HEK293 (cell line): ENCODE results near the gene CDK9.

ENCODE experiments used
- CTCF ChIA-PET: fragments of 350-600 bp; formaldehyde crosslinking; extraction: SDS; loops from one replicate; lab custom pipeline; 2021; ENCODE audit warnings: antibody characterized with exemption; lab: Yijun Ruan, JAX
- POLR2A ChIA-PET: fragments of 300-600 bp; formaldehyde crosslinking; extraction: SDS; loops from one replicate; lab custom pipeline; 2020; ENCODE audit warnings: antibody characterized with exemption, inconsistent platforms; lab: Yijun Ruan, JAX
- H3K27ac ChIP-seq: fragments of 200-500 bp; sonication (Bioruptor generic); 2 replicates; pipeline ENCODE4 v1.5.1; 2014; ENCODE audit warnings: low read depth, low read length, control low read depth, inconsistent platforms; ENCODE audit errors: extremely low read depth
- H3K36me3 ChIP-seq, 2 experiments: fragments of 200-500 bp in 1 of 2; sonication (Bioruptor generic) in 1 of 2; 1 replicate in 1 of 2; 2 replicates in 1 of 2; pipeline ENCODE4 v1.5.1; 2014 to 2017; ENCODE audit warnings: inconsistent platforms in 2 of 2, low read length in 2 of 2; ENCODE audit not compliant: control insufficient read depth in 2 of 2, insufficient read depth in 1 of 2
- H3K4me1 ChIP-seq: fragments of 200-500 bp; sonication (Bioruptor generic); 2 replicates; pipeline ENCODE4 v1.5.1; 2014; ENCODE audit warnings: mild to moderate bottlenecking, low read length, inconsistent platforms; ENCODE audit not compliant: control insufficient read depth, insufficient read depth
- H3K4me3 ChIP-seq: 2 replicates; pipeline ENCODE4 v1.5.1; 2011; ENCODE audit warnings: low read depth, mild to moderate bottlenecking, control low read depth, low read length, moderate library complexity
- H3K9me3 ChIP-seq: fragments of 200-500 bp; sonication (Bioruptor generic); 2 replicates; pipeline ENCODE4 v1.5.1; 2014; ENCODE audit warnings: low read depth, low read length, inconsistent platforms; ENCODE audit not compliant: control insufficient read depth, insufficient read depth
- GLI4 ChIP-seq: fragments of 450-650 bp; formaldehyde crosslinking; IDR thresholded peaks from 2 replicates; pipeline ENCODE4 v1.5.1; 2016; ENCODE audit warnings: missing biosample characterization, missing genetic modification characterization
- OSR2 ChIP-seq: fragments of 450-650 bp; formaldehyde crosslinking; IDR thresholded peaks from 2 replicates; pipeline ENCODE4 v1.5.1; 2016; ENCODE audit warnings: missing biosample characterization, missing genetic modification characterization
- PATZ1 ChIP-seq: fragments of 450-650 bp; formaldehyde crosslinking; IDR thresholded peaks from 2 replicates; pipeline ENCODE4 v1.5.1; 2016; ENCODE audit warnings: missing biosample characterization, missing genetic modification characterization
- PRDM1 ChIP-seq: fragments of 450-650 bp; formaldehyde crosslinking; IDR thresholded peaks from 2 replicates; pipeline ENCODE4; 2016; ENCODE audit warnings: missing biosample characterization, missing genetic modification characterization
- REPIN1 ChIP-seq: fragments of 450-650 bp; formaldehyde crosslinking; IDR thresholded peaks from 2 replicates; pipeline ENCODE4 v1.5.1; 2017; ENCODE audit warnings: missing biosample characterization, missing genetic modification characterization, low read depth
- YY1 ChIP-seq: fragments of 450-650 bp; formaldehyde crosslinking; IDR thresholded peaks from 2 replicates; pipeline ENCODE4 v1.5.1; 2018; ENCODE audit warnings: missing biosample characterization, missing genetic modification characterization
- ZBTB48 ChIP-seq: fragments of 450-650 bp; formaldehyde crosslinking; IDR thresholded peaks from 2 replicates; pipeline ENCODE4 v1.5.1; 2016; ENCODE audit warnings: missing biosample characterization, missing genetic modification characterization
- ZBTB49 ChIP-seq: fragments of 450-650 bp; formaldehyde crosslinking; IDR thresholded peaks from 2 replicates; pipeline ENCODE4 v1.5.1; 2016; ENCODE audit warnings: missing biosample characterization, missing genetic modification characterization, low read depth
- ZBTB6 ChIP-seq: fragments of 450-650 bp; formaldehyde crosslinking; IDR thresholded peaks from 2 replicates; pipeline ENCODE4 v1.5.1; 2017; ENCODE audit warnings: missing biosample characterization, missing genetic modification characterization
- ZBTB7A ChIP-seq: fragments of 450-650 bp; formaldehyde crosslinking; IDR thresholded peaks from 2 replicates; pipeline ENCODE4 v1.5.1; 2016; ENCODE audit warnings: low read depth, missing biosample characterization, missing genetic modification characterization
- ZEB2 ChIP-seq: fragments of 450-650 bp; formaldehyde crosslinking; IDR thresholded peaks from 2 replicates; pipeline ENCODE4 v1.5.1; 2016; ENCODE audit warnings: missing biosample characterization, missing genetic modification characterization
- ZFP69B ChIP-seq: fragments of 450-650 bp; formaldehyde crosslinking; IDR thresholded peaks from 2 replicates; pipeline ENCODE4 v1.5.1; 2016; ENCODE audit warnings: missing biosample characterization, missing genetic modification characterization
- ZNF157 ChIP-seq: fragments of 450-650 bp; formaldehyde crosslinking; IDR thresholded peaks from 2 replicates; pipeline ENCODE4 v1.5.1; 2016; ENCODE audit warnings: missing biosample characterization, missing genetic modification characterization
- ZNF16 ChIP-seq: fragments of 450-650 bp; formaldehyde crosslinking; IDR thresholded peaks from 2 replicates; pipeline ENCODE4 v1.5.1; 2016; ENCODE audit warnings: low read depth, missing biosample characterization, missing genetic modification characterization
- ZNF19 ChIP-seq: fragments of 450-650 bp; formaldehyde crosslinking; IDR thresholded peaks from 2 replicates; pipeline ENCODE4; 2016; ENCODE audit warnings: missing biosample characterization, missing genetic modification characterization, low read depth
- ZNF239 ChIP-seq: fragments of 450-650 bp; formaldehyde crosslinking; IDR thresholded peaks from 2 replicates; pipeline ENCODE4 v1.5.1; 2016; ENCODE audit warnings: missing biosample characterization, missing genetic modification characterization
- ZNF26 ChIP-seq: fragments of 450-650 bp; formaldehyde crosslinking; IDR thresholded peaks from 2 replicates; pipeline ENCODE4 v1.5.1; 2016; ENCODE audit warnings: missing biosample characterization, missing genetic modification characterization
- ZNF335 ChIP-seq: fragments of 450-650 bp; formaldehyde crosslinking; conservative IDR thresholded peaks from 2 replicates; pipeline ENCODE4 v1.5.1; 2016; ENCODE audit warnings: missing biosample characterization, missing genetic modification characterization
- ZNF366 ChIP-seq: fragments of 450-650 bp; formaldehyde crosslinking; conservative IDR thresholded peaks from 2 replicates; pipeline ENCODE4 v1.5.1; 2016; ENCODE audit warnings: missing biosample characterization, missing genetic modification characterization
- ZNF416 ChIP-seq: fragments of 450-650 bp; formaldehyde crosslinking; IDR thresholded peaks from 2 replicates; pipeline ENCODE4 v1.5.1; 2016; ENCODE audit warnings: missing biosample characterization, missing genetic modification characterization
- ZNF488 ChIP-seq: fragments of 450-650 bp; formaldehyde crosslinking; IDR thresholded peaks from 2 replicates; pipeline ENCODE4 v1.5.1; 2016; ENCODE audit warnings: missing biosample characterization, missing genetic modification characterization
- ZNF548 ChIP-seq: fragments of 450-650 bp; formaldehyde crosslinking; IDR thresholded peaks from 2 replicates; pipeline ENCODE4 v1.5.1; 2016; ENCODE audit warnings: missing biosample characterization, missing genetic modification characterization
- ZNF610 ChIP-seq: fragments of 450-650 bp; formaldehyde crosslinking; IDR thresholded peaks from 2 replicates; pipeline ENCODE4 v1.5.1; 2016; ENCODE audit warnings: missing biosample characterization, missing genetic modification characterization, borderline replicate concordance
- ZNF624 ChIP-seq: fragments of 450-650 bp; formaldehyde crosslinking; IDR thresholded peaks from 2 replicates; pipeline ENCODE4 v1.5.1; 2017; ENCODE audit warnings: missing biosample characterization, missing genetic modification characterization
- ZSCAN18 ChIP-seq: fragments of 450-650 bp; formaldehyde crosslinking; IDR thresholded peaks from 2 replicates; pipeline ENCODE4 v1.5.1; 2016; ENCODE audit warnings: missing biosample characterization, missing genetic modification characterization
- ZXDB ChIP-seq: fragments of 450-650 bp; formaldehyde crosslinking; IDR thresholded peaks from 2 replicates; pipeline ENCODE4 v1.5.1; 2016; ENCODE audit warnings: missing biosample characterization, missing genetic modification characterization

The CDK9 gene

GRCh38 chr9:127812011-127812410 is 26.2 kb downstream of the CDK9 start:
- Histone ChIP-seq H3K4me1 (no peaks in the 10 kb centered on the region), H3K4me3 (no peak overlapping the region), H3K27ac (no peak overlapping the region), H3K36me3 (peaks cover 0 to 70% of the 10 kb centered on the region in 2 experiments; a peak in 2 of 3 replicates), H3K9me3 (no peaks in the 10 kb centered on the region)
- TF ChIP-seq GLI4 (tag by site-specific recombination) (no peak), ZNF624 (tag by site-specific recombination) (no peak), ZNF416 (tag by site-specific recombination) (no peak), YY1 (tag by site-specific recombination) (no peak), ZNF488 (tag by site-specific recombination) (no peak), ZNF16 (no peak), OSR2 (tag by site-specific recombination) (no peak), ZEB2 (no peak), ZNF366 (tag by site-specific recombination) (no peak), ZNF335 (tag by site-specific recombination) (no peak)
- ChIA-PET CTCF (interaction anchor here (1.7 kb wide), 1 partner anchor 77 kb away, joined by 6 read pairs; the partner anchor contains the start of gene TOR2A), POLR2A (no interaction called here)

- Histone ChIP-seq H3K4me1 (no peaks in the 10 kb centered on the region), H3K4me3 (no peak overlapping the region), H3K27ac (no peak overlapping the region), H3K36me3 (peaks cover 0 to 60% of the 10 kb centered on the region in 2 experiments; a peak in 2 of 3 replicates), H3K9me3 (no peaks in the 10 kb centered on the region)
- POLR2A ChIA-PET: interaction anchor here (0.7 kb wide), 1 partner anchor 296 kb away, joined by 3 read pairs; no protein-coding TSS in a partner anchor
- CTCF ChIA-PET: interaction anchor here (1.7 kb wide), 1 partner anchor 78 kb away, joined by 6 read pairs; the partner anchor contains the start of gene TOR2A
- no peak for TF ChIP-seq ZBTB49 (tag by site-specific recombination)
- TF ChIP-seq ZNF26 (tag by site-specific recombination): no peak
- no peak for TF ChIP-seq ZBTB48 (tag by site-specific recombination)
- no peak for TF ChIP-seq ZBTB6 (tag by site-specific recombination)
- TF ChIP-seq ZNF239 (tag by site-specific recombination): no peak
- no peak for TF ChIP-seq ZNF610 (tag by site-specific recombination)
- no peak for TF ChIP-seq ZNF157 (tag by site-specific recombination)
- no peak for TF ChIP-seq ZFP69B (tag by site-specific recombination)
- TF ChIP-seq PRDM1 (tag by site-specific recombination): no peak
- no peak for TF ChIP-seq ZSCAN18 (tag by site-specific recombination)
- TF ChIP-seq ZXDB (tag by site-specific recombination): no peak
- no peak for TF ChIP-seq REPIN1 (tag by site-specific recombination)
- TF ChIP-seq ZNF19 (tag by site-specific recombination): no peak
- no peak for TF ChIP-seq PATZ1
- no peak for TF ChIP-seq ZNF548 (tag by site-specific recombination)
- no peak for TF ChIP-seq ZBTB7A (tag by site-specific recombination)
Observed at GRCh38 chr9:127812936-127813675, 27.3 kb downstream of the CDK9 start.
